HEK293 (cell line): ENCODE measurements around the gene VAV2.

Experiments used
- CTCF ChIA-PET: fragments of 350-600 bp; formaldehyde crosslinking; extraction: SDS; loops from one replicate; lab custom pipeline; 2021; ENCODE audit warnings: antibody characterized with exemption; lab: Yijun Ruan, JAX
- POLR2A ChIA-PET: fragments of 300-600 bp; formaldehyde crosslinking; extraction: SDS; loops from one replicate; lab custom pipeline; 2020; ENCODE audit warnings: antibody characterized with exemption, inconsistent platforms; lab: Yijun Ruan, JAX
- H3K27ac ChIP-seq: fragments of 200-500 bp; sonication (Bioruptor generic); 2 replicates; pipeline ENCODE4 v1.5.1; 2014; ENCODE audit warnings: low read depth, low read length, control low read depth, inconsistent platforms; ENCODE audit errors: extremely low read depth
- H3K36me3 ChIP-seq, 2 experiments: fragments of 200-500 bp in 1 of 2; sonication (Bioruptor generic) in 1 of 2; 1 replicate in 1 of 2; 2 replicates in 1 of 2; pipeline ENCODE4 v1.5.1; 2014 to 2017; ENCODE audit warnings: inconsistent platforms in 2 of 2, low read length in 2 of 2; ENCODE audit not compliant: control insufficient read depth in 2 of 2, insufficient read depth in 1 of 2
- H3K4me1 ChIP-seq: fragments of 200-500 bp; sonication (Bioruptor generic); 2 replicates; pipeline ENCODE4 v1.5.1; 2014; ENCODE audit warnings: mild to moderate bottlenecking, low read length, inconsistent platforms; ENCODE audit not compliant: control insufficient read depth, insufficient read depth
- H3K4me3 ChIP-seq: 2 replicates; pipeline ENCODE4 v1.5.1; 2011; ENCODE audit warnings: low read depth, mild to moderate bottlenecking, control low read depth, low read length, moderate library complexity
- H3K9me3 ChIP-seq: fragments of 200-500 bp; sonication (Bioruptor generic); 2 replicates; pipeline ENCODE4 v1.5.1; 2014; ENCODE audit warnings: low read depth, low read length, inconsistent platforms; ENCODE audit not compliant: control insufficient read depth, insufficient read depth
- BCL11A ChIP-seq: fragments of 450-650 bp; formaldehyde crosslinking; IDR thresholded peaks from 2 replicates; pipeline ENCODE4 v1.5.1; 2016; ENCODE audit warnings: low read depth, missing biosample characterization, missing genetic modification characterization
- MZF1 ChIP-seq: fragments of 450-650 bp; formaldehyde crosslinking; IDR thresholded peaks from 2 replicates; pipeline ENCODE4 v1.5.1; 2017; ENCODE audit warnings: missing biosample characterization, missing genetic modification characterization, borderline replicate concordance
- REPIN1 ChIP-seq: fragments of 450-650 bp; formaldehyde crosslinking; IDR thresholded peaks from 2 replicates; pipeline ENCODE4 v1.5.1; 2017; ENCODE audit warnings: missing biosample characterization, missing genetic modification characterization, low read depth
- ZBTB8A ChIP-seq: fragments of 450-650 bp; formaldehyde crosslinking; IDR thresholded peaks from 2 replicates; pipeline ENCODE4 v1.5.1; 2016; ENCODE audit warnings: missing biosample characterization, missing genetic modification characterization
- ZIC2 ChIP-seq: fragments of 450-650 bp; formaldehyde crosslinking; IDR thresholded peaks from 2 replicates; pipeline ENCODE4 v1.5.1; 2016; ENCODE audit warnings: missing biosample characterization, missing genetic modification characterization
- ZNF10 ChIP-seq: fragments of 450-650 bp; formaldehyde crosslinking; IDR thresholded peaks from 2 replicates; pipeline ENCODE4 v1.5.1; 2017; ENCODE audit warnings: missing biosample characterization, missing genetic modification characterization
- ZNF510 ChIP-seq: fragments of 450-650 bp; formaldehyde crosslinking; IDR thresholded peaks from 2 replicates; pipeline ENCODE4 v1.5.1; 2018; ENCODE audit warnings: mild to moderate bottlenecking, missing genetic modification characterization, missing biosample characterization; ENCODE audit not compliant: insufficient replicate concordance
- ZNF596 ChIP-seq: fragments of 450-650 bp; IDR thresholded peaks from 2 replicates; pipeline ENCODE4 v1.5.0; 2018; ENCODE audit warnings: missing biosample characterization, mild to moderate bottlenecking, missing genetic modification characterization, moderate library complexity
- ZNF610 ChIP-seq: fragments of 450-650 bp; formaldehyde crosslinking; IDR thresholded peaks from 2 replicates; pipeline ENCODE4 v1.5.1; 2016; ENCODE audit warnings: missing biosample characterization, missing genetic modification characterization, borderline replicate concordance
- ZNF621 ChIP-seq: fragments of 450-650 bp; formaldehyde crosslinking; IDR thresholded peaks from 2 replicates; pipeline ENCODE4 v1.5.1; 2017; ENCODE audit warnings: missing biosample characterization, missing genetic modification characterization
- ZNF624 ChIP-seq: fragments of 450-650 bp; formaldehyde crosslinking; IDR thresholded peaks from 2 replicates; pipeline ENCODE4 v1.5.1; 2017; ENCODE audit warnings: missing biosample characterization, missing genetic modification characterization
- ZNF658 ChIP-seq: fragments of 450-650 bp; formaldehyde crosslinking; IDR thresholded peaks from 2 replicates; pipeline ENCODE4; 2016; ENCODE audit warnings: missing biosample characterization, missing genetic modification characterization
- ZNF777 ChIP-seq: fragments of 450-650 bp; formaldehyde crosslinking; IDR thresholded peaks from 2 replicates; pipeline ENCODE4 v1.5.1; 2017; ENCODE audit warnings: missing biosample characterization, missing genetic modification characterization, borderline replicate concordance
- TF ChIP-seq, protein P1 (sequence below): fragments of 450-650 bp; formaldehyde crosslinking; IDR thresholded peaks from 2 replicates; pipeline ENCODE4 v1.5.1; 2016; ENCODE audit warnings: missing biosample characterization, missing genetic modification characterization
- TF ChIP-seq, protein P2 (sequence below): fragments of 450-650 bp; formaldehyde crosslinking; conservative IDR thresholded peaks from 2 replicates; pipeline ENCODE4 v1.5.1; 2016; ENCODE audit warnings: low read depth, missing biosample characterization, missing genetic modification characterization
- TF ChIP-seq, protein P3 (sequence below): fragments of 450-650 bp; formaldehyde crosslinking; IDR thresholded peaks from 2 replicates; pipeline ENCODE4 v1.5.1; 2016; ENCODE audit warnings: missing biosample characterization, missing genetic modification characterization
- TF ChIP-seq, protein P4 (sequence below): fragments of 450-650 bp; formaldehyde crosslinking; IDR thresholded peaks from 2 replicates; pipeline ENCODE4 v1.5.1; 2016; ENCODE audit warnings: missing biosample characterization, missing genetic modification characterization
- TF ChIP-seq, protein P5 (sequence below): fragments of 450-650 bp; formaldehyde crosslinking; IDR thresholded peaks from 2 replicates; pipeline ENCODE4 v1.5.1; 2016; ENCODE audit warnings: missing biosample characterization, missing genetic modification characterization
- TF ChIP-seq, protein P6 (sequence below): fragments of 450-650 bp; formaldehyde crosslinking; IDR thresholded peaks from 2 replicates; pipeline ENCODE4 v1.5.1; 2016; ENCODE audit warnings: missing biosample characterization, missing genetic modification characterization

VAV2 gene

DNA sequence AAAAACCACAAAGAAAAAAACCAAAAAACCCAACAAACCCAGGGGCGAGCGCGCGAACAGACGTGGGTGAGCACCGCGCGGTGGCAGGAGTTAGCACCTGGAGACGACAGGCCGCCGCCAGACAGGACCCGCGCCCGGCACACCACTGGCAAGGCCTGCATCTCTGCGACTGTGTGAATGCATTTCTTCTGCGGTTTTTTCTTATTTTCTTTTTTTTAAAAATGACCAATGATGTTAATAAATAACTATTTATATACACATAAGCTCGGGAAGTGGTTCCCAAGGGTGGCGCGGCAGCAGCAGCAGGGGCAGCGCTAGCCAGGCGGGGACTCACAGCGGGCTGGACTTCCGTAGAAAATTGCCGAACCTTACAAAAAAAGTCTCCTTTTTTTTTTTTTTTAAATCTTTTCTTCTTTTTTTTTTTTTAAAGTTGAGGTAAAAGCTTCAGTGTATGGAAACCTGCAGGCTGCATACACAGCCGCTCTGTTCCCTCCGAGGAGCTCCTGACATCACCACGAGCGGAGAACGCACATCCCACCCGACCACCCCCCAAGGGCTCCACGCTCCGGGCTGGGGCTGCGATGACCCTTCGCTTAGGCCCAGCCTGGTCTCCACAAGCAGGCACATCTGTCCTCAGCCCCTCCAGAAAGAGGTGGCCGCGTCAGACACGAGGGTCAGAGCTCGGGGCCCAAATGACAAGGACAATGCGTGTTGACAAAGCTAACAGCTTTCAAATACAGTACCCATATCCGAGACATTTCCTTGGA lies 40.5 kb upstream of the VAV2 start:
- Histone ChIP-seq H3K4me3 (no peak overlapping the region), H3K9me3 (no peaks in the 10 kb centered on the region), H3K27ac (no peak overlapping the region), H3K4me1 (no peaks in the 10 kb centered on the region), H3K36me3 (peaks cover 10 to 85% of the 10 kb centered on the region in 2 experiments)
- POLR2A ChIA-PET, result no interaction called here
- TF ChIP-seq, protein P1, sequence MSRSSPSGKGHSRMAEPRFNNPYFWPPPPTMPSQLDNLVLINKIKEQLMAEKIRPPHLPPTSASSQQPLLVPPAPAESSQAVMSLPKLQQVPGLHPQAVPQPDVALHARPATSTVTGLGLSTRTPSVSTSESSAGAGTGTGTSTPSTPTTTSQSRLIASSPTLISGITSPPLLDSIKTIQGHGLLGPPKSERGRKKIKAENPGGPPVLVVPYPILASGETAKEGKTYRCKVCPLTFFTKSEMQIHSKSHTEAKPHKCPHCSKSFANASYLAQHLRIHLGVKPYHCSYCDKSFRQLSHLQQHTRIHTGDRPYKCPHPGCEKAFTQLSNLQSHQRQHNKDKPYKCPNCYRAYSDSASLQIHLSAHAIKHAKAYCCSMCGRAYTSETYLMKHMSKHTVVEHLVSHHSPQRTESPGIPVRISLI, result 0 out of 2 replicates have a peak, but pooled peaks have one; percentile 24
- TF ChIP-seq ZIC2 (tag by site-specific recombination), result no peak
- CTCF ChIA-PET, result interaction anchor here (0.7 to 0.8 kb wide), 2 partner anchors 138 to 936 kb away, joined by 3 read pairs; no protein-coding TSS in a partner anchor

DNA sequence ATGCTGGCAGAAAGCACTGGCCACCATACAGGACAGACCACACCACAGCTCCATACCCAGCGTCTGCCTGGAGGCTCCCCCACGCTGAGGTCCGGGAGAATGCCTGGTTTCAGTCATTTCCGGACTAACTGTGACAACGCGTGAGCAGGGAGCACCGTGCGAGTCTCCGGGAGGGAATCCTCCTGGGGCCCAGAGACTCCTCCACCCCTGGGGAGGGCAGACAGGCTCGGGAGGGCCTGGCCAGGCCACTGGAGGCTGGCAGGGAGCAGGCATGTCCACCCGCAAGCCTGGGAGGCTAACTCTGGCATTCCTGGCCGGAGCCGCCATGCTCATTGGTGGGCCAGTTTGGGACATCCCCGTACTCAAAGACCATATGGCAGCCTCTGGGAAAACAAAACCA lies 39.7 kb upstream of the VAV2 start:
- no peaks in the 10 kb centered on the region for H3K9me3 ChIP-seq
- H3K36me3 ChIP-seq, result peaks cover 3 to 89% of the 10 kb centered on the region in 2 experiments
- no peak overlapping the region for H3K4me3 ChIP-seq
- H3K27ac ChIP-seq, result no peak overlapping the region
- ChIA-PET CTCF (no interaction called here), POLR2A (no interaction called here)
- no peaks in the 10 kb centered on the region for H3K4me1 ChIP-seq
- no peak for TF ChIP-seq ZNF621
- TF ChIP-seq ZNF596 (tag by site-specific recombination), result no peak
- TF ChIP-seq, protein P2, sequence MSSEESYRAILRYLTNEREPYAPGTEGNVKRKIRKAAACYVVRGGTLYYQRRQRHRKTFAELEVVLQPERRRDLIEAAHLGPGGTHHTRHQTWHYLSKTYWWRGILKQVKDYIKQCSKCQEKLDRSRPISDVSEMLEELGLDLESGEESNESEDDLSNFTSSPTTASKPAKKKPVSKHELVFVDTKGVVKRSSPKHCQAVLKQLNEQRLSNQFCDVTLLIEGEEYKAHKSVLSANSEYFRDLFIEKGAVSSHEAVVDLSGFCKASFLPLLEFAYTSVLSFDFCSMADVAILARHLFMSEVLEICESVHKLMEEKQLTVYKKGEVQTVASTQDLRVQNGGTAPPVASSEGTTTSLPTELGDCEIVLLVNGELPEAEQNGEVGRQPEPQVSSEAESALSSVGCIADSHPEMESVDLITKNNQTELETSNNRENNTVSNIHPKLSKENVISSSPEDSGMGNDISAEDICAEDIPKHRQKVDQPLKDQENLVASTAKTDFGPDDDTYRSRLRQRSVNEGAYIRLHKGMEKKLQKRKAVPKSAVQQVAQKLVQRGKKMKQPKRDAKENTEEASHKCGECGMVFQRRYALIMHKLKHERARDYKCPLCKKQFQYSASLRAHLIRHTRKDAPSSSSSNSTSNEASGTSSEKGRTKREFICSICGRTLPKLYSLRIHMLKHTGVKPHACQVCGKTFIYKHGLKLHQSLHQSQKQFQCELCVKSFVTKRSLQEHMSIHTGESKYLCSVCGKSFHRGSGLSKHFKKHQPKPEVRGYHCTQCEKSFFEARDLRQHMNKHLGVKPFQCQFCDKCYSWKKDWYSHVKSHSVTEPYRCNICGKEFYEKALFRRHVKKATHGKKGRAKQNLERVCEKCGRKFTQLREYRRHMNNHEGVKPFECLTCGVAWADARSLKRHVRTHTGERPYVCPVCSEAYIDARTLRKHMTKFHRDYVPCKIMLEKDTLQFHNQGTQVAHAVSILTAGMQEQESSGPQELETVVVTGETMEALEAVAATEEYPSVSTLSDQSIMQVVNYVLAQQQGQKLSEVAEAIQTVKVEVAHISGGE (tag by site-specific recombination), result no peak
- no peak for TF ChIP-seq ZNF658 (tag by site-specific recombination)
- TF ChIP-seq, protein P3, sequence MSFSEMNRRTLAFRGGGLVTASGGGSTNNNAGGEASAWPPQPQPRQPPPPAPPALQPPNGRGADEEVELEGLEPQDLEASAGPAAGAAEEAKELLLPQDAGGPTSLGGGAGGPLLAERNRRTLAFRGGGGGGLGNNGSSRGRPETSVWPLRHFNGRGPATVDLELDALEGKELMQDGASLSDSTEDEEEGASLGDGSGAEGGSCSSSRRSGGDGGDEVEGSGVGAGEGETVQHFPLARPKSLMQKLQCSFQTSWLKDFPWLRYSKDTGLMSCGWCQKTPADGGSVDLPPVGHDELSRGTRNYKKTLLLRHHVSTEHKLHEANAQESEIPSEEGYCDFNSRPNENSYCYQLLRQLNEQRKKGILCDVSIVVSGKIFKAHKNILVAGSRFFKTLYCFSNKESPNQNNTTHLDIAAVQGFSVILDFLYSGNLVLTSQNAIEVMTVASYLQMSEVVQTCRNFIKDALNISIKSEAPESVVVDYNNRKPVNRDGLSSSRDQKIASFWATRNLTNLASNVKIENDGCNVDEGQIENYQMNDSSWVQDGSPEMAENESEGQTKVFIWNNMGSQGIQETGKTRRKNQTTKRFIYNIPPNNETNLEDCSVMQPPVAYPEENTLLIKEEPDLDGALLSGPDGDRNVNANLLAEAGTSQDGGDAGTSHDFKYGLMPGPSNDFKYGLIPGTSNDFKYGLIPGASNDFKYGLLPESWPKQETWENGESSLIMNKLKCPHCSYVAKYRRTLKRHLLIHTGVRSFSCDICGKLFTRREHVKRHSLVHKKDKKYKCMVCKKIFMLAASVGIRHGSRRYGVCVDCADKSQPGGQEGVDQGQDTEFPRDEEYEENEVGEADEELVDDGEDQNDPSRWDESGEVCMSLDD (tag by site-specific recombination), result no peak
- no peak for TF ChIP-seq REPIN1
- TF ChIP-seq ZNF777 (tag by site-specific recombination), result no peak
- TF ChIP-seq ZBTB8A (tag by site-specific recombination), result no peak
- no peak for TF ChIP-seq ZNF624 (tag by site-specific recombination)
- TF ChIP-seq ZNF10, result no peak
- TF ChIP-seq ZNF610 (tag by site-specific recombination), result no peak
- TF ChIP-seq, protein P4, sequence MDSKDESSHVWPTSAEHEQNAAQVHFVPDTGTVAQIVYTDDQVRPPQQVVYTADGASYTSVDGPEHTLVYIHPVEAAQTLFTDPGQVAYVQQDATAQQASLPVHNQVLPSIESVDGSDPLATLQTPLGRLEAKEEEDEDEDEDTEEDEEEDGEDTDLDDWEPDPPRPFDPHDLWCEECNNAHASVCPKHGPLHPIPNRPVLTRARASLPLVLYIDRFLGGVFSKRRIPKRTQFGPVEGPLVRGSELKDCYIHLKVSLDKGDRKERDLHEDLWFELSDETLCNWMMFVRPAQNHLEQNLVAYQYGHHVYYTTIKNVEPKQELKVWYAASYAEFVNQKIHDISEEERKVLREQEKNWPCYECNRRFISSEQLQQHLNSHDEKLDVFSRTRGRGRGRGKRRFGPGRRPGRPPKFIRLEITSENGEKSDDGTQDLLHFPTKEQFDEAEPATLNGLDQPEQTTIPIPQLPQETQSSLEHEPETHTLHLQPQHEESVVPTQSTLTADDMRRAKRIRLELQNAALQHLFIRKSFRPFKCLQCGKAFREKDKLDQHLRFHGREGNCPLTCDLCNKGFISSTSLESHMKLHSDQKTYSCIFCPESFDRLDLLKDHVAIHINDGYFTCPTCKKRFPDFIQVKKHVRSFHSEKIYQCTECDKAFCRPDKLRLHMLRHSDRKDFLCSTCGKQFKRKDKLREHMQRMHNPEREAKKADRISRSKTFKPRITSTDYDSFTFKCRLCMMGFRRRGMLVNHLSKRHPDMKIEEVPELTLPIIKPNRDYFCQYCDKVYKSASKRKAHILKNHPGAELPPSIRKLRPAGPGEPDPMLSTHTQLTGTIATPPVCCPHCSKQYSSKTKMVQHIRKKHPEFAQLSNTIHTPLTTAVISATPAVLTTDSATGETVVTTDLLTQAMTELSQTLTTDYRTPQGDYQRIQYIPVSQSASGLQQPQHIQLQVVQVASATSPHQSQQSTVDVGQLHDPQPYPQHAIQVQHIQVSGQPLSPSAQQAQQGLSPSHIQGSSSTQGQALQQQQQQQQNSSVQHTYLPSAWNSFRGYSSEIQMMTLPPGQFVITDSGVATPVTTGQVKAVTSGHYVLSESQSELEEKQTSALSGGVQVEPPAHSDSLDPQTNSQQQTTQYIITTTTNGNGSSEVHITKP (tag by site-specific recombination), result no peak
- TF ChIP-seq MZF1 (tag by site-specific recombination), result no peak
- TF ChIP-seq, protein P5, sequence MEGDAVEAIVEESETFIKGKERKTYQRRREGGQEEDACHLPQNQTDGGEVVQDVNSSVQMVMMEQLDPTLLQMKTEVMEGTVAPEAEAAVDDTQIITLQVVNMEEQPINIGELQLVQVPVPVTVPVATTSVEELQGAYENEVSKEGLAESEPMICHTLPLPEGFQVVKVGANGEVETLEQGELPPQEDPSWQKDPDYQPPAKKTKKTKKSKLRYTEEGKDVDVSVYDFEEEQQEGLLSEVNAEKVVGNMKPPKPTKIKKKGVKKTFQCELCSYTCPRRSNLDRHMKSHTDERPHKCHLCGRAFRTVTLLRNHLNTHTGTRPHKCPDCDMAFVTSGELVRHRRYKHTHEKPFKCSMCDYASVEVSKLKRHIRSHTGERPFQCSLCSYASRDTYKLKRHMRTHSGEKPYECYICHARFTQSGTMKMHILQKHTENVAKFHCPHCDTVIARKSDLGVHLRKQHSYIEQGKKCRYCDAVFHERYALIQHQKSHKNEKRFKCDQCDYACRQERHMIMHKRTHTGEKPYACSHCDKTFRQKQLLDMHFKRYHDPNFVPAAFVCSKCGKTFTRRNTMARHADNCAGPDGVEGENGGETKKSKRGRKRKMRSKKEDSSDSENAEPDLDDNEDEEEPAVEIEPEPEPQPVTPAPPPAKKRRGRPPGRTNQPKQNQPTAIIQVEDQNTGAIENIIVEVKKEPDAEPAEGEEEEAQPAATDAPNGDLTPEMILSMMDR (tag by site-specific recombination), result no peak
- no peak for TF ChIP-seq BCL11A (tag by site-specific recombination)
- no peak for TF ChIP-seq ZNF510 (tag by site-specific recombination)
- TF ChIP-seq, protein P6, sequence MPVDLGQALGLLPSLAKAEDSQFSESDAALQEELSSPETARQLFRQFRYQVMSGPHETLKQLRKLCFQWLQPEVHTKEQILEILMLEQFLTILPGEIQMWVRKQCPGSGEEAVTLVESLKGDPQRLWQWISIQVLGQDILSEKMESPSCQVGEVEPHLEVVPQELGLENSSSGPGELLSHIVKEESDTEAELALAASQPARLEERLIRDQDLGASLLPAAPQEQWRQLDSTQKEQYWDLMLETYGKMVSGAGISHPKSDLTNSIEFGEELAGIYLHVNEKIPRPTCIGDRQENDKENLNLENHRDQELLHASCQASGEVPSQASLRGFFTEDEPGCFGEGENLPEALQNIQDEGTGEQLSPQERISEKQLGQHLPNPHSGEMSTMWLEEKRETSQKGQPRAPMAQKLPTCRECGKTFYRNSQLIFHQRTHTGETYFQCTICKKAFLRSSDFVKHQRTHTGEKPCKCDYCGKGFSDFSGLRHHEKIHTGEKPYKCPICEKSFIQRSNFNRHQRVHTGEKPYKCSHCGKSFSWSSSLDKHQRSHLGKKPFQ (tag by site-specific recombination), result no peak
